Skeletal muscle cell (primary cell): ENCODE data around the gene MGLL.

ENCODE experiments used
- DNase-seq: peaks from one replicate; pipeline ENCODE4 v3.0.0-alpha.2; 2010; ENCODE audit warnings: low read depth
- H3K4me3 ChIP-seq: 2 replicates; pipeline ENCODE4 v1.5.1; 2011; ENCODE audit warnings: low read depth, mild to moderate bottlenecking, control low read depth, low read length, moderate library complexity

MGLL gene

DNA sequence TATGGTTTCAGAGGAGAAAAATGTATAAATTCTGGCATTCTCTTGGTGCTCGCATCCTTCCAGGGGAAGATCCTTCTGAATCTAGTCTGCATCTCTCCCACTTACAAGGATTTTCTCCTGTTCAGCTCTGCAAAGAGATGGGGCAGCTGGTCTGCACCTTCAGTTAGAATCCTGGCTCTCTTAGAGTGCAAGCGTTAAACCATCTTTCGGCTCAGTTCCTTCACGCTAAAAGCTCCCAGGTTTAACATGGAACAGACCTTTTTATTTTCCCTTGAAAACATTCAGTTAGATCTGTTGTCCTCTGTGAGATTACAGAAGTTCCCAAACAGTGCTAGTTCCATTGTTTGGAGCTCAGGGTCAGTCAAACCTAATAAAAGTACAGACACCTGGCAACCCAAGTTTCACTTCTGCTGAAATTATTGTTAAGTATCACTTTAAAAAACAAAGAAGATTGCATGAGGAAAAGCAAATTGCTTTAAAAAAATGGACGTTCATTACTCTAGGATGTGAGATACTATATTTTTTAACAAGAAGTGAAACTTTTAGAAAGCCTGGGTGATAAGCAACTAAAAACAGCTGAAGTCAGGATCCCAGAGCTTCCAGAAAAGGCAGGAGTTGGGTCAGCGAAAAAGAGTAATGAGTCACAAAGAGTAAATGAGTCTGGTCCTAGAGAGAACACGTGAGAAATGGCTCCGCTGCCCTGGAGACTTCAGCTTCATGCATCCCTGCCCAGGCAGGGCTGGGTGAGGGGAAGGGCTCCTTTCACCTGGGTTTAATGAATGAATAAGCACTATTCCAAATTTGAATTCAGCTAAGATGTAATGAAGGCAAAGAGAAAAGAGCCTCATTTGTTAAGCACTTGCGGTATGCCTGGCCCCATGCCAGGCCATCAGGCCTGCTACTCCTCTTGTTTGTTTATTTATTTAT is 86.3 kb downstream of the MGLL start:
- no peak overlapping the region for H3K4me3 ChIP-seq
- no peak for DNase-seq

DNA sequence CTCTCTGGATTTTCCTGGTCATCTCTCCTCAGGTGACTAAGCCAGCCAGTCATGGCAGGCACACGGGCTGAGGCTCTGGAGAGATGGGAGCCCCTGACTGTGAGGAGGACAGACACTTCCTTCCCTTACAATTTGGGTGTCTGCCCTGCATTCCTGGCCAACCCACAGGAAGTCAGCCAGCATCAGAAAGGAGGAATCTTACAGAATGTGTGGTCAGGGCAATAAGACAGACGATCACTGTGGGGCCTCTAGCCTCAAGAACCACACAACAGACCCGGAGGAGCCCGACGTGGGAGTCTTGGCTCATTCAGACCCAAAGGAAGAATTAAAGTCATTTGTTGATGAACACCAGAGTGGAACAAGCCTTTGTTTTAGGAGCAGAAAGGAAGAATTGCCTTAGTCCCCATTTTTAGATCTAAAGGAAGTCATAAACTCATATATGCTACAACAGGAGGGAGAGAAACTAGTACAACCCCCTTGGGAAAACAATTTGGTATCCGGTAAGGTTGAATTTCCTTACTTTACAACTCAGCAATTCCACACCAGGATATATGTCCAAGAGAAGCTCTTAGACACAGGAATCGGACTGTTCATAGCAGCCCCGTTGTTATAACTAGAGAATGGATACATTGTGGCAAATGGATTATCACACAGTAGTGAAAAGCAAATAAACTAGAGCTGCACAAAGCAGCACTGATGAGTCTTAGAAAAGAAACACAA is 87.4 kb downstream of the MGLL start:
- peak; percentile 96 for DNase-seq
- H3K4me3 ChIP-seq = peak overlapping the region; percentile 6

DNA sequence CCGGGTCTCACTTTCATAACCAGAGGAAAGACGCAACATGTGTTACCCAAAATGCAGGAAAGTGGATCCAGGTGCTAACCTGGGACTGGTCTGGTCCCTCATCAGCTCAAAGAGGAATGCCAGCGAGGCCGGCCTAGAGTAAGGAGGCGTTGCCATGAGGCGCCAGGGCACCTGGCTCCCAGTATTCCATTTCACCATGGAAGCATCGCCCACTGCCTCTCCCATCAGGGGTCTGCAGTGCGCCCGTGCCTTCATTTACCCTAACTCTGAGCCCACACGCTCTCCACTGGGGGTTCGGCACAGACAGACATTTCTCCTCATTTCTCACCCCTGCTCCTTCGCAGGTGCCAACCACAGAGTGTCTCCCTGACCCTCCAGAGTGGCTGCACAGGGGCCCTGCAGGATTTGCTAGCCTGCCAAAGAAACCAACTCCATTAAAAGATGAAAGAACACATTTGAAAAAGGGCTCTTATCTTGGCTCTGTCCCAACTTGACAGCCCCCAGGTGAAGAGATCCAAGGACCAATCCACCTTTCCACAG is 88.1 kb downstream of the MGLL start:
- no peak overlapping the region for H3K4me3 ChIP-seq
- no peak for DNase-seq

DNA sequence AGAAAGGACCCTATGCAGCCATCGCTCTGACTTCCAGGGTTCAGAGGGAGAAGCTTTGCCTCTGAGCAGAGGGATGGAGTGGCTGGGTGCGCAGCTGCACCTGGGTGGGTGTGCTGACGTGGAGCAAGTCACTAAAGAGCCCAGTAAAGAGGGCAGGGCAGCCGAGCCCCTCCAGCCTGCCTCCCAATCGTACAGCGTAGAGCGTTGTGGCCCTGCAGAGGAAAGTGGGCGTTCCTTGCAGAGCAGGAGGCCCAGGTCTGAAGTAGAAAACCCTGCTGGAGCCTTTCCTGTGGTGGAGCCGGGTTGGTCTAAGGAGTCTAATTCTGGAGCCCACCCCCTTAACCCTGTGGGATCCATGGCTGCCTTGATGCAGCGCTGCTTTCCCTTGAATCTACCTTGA is 88.5 kb downstream of the MGLL start:
- no peak overlapping the region for H3K4me3 ChIP-seq
- no peak for DNase-seq

DNA sequence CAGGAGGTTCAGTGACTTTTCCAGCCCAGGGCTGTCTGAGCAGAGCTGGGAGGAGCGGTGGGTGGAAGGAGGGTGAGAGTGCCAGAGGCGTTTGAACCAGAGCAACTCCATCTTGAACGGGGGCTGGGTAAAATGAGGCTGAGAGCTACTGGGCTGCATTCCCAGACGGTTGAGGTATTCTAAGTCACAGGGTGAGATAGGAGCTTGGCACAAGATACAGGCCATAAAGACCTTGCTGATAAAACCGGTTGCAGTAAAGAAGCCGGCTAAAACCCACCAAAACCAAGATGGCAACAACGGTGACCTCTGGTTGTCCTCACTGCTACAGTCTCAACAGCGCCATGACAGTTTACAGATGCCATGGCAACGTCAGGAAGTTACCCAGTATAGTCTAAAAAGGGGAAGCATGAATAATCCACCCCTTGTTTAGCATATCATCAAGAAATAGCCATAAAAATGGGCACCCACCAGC is 89.4 kb downstream of the MGLL start:
- DNase-seq = no peak

DNA sequence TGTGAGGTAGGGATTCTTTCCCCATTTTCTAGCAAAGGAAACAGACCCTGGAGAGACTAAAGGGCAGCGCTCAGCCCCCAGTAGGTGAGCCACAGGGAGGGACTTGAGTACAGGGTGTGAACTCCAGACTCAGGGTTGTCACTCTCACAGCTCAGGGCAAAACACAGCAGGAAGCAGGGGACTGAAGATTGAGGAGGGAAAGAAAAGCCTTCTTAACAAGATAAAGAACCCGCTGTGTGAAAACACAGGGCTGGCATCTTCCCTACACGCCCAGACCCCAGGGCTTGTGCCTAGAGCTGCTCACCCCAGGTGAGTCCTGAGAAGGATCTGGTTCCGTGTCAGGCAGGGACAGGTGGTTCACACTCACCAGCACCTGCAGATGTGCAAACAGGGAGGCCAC is 90.0 kb downstream of the MGLL start:
- no peak for DNase-seq
- no peak overlapping the region for H3K4me3 ChIP-seq

More for the DNA sequence above, 89.4 kb downstream of the MGLL start:
- H3K4me3 ChIP-seq = no peak overlapping the region

DNA sequence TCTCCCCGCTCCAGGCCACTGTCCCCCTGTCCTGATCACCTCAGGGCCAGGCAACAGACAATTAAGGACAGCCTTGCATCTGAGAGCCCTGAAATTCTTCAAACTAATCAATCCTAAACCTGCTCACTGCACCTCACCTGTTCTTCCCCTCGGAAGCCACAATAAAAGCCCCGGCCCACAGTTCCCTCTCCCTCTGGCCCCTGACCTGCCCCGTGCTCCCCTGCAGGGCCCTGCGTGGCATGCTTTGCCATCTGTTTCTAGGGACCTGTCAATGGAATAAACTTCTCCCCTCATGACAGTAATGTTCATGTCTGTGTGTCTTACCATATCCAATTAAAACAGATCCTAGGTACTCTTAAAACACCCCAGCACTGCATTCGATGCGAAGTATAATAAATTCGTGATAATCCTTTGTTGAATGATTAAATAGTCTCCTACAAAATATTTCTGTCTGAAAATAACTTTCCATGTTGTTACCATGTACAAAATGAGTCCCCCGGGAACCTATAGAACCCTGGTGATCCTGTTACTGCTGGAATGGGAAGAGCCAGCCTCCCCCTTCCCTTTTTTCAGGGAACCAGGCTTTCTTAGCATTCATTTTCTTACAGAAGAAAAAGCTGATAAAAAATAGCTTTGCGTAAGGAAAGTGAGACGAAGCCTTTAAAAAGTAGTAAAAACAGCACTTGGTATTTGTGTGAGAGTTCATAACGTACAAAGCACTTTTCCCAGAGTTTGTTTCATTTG is 90.6 kb downstream of the MGLL start:
- DNase-seq = no peak
- no peak overlapping the region for H3K4me3 ChIP-seq

DNA sequence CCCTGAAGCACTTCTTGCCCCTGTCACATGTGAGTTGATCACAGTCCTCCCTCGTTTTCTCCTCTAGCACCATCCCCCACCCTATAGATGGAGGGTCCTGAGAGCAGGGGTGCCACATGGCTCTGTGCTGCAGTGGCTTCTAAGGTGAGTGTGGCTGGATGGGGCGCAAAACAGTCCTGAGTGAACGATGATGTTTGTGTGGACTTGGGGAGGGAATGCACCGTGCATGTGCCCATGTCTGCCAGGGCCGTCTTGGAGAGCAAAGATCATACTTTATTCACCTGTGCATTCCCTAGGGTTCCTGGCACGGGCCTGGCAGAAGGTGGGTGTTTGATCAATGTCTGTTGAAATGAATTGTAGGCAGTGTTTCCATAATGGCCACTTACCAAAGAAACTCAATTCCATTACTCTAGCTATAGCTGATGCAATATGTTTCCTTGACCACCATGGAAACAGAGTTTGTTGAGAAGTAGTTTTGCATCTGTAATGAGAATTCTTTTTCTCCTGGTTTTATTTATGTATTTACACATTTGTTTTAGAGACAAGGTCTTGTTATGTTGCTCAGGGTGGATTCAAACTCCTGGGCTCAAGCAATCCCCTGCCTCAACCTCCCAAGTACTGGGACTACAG is 91.5 kb downstream of the MGLL start:
- no peak for DNase-seq
- no peak overlapping the region for H3K4me3 ChIP-seq

DNA sequence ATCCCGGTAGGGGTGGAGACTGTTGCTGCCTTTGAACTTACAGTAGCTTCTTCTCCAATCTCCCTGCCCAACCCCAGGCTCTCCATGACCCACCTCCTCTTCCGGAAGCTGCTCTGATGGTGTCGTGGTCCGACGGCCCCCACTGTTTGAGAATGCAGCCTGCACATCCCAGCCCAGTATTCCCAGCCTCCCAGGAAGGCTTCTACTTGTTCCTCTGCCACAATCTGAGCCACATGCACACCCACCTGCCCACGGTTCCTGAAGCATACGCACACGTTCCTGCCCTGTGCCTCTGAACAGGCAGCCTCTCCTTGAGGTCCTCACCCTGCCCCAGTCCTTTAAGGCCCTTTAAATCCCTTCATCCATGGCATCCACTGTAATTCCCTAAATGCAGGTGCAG is 92.1 kb downstream of the MGLL start:
- no peak for DNase-seq
- no peak overlapping the region for H3K4me3 ChIP-seq

DNA sequence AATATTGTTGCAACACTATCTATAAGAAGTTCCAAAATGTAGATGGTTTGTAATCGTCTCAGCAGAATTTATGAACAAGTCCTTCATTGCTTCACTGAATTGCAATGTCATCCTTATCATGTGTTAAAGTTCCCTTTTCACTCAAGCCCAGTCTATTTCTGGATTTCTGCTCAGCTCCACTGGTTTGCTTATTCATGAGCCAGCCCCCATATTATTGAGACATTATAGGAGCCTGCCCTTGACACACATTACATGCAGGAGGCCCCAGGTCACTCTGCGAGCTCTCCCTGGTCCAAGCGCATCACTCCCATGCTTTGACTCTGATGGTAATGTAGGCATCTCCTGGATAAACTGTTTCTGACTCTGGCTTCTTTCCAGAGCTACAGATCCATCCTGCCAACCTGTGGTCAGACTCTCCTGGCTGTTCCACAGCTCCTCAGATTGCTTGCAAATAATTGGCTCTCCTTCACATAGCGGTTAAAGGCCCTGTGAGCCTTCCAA is 92.7 kb downstream of the MGLL start:
- DNase-seq = no peak

DNA sequence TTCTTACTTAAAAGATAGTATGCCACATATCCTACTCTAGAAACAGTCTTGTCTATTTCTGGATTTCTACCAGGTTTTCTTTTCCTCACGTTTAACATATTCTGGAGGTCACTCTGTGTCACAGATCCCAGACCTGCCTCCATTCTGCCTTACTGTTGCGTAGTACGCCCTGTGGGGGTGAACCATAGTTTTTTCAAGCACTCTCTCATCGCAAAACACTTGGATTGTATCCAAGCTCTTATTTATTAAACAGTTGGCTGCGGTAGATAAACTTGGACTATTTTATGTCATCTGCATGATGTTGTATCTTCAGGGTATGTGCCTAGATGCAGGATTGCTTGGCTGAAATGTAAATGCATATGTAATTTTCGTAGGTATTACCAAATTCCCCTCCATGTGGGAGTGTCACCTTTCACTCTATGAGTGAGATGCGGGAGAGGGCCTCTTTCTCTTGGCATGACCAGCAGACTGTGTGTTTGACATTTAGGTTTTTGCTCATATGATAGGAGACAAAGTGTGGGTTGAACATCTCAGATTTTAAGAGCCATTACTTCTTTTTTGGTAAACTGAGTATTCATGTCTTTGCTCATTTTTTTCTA is 93.8 kb downstream of the MGLL start:
- no peak overlapping the region for H3K4me3 ChIP-seq
- DNase-seq = no peak

More for the DNA sequence above, 92.7 kb downstream of the MGLL start:
- H3K4me3 ChIP-seq = no peak overlapping the region

DNA sequence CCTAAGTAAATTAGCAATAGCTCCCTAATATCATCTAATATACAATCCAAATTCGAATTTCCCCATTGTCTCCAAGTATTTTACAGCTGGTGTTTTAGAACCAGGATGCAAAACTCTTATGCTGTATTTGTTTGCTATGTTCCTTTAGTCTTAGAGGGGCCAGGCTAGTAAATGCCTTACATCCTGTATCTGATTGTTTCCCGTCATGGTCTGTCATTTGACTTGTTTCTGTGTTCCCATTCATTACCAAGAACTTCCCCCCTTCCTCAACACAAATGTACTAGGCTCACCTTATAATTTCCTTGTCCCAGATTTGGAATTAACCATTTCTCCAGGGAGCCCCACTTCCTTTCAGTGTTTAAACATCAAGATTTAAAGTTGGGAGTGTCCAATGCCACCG is 95.4 kb downstream of the MGLL start:
- DNase-seq = no peak
- H3K4me3 ChIP-seq = no peak overlapping the region

DNA sequence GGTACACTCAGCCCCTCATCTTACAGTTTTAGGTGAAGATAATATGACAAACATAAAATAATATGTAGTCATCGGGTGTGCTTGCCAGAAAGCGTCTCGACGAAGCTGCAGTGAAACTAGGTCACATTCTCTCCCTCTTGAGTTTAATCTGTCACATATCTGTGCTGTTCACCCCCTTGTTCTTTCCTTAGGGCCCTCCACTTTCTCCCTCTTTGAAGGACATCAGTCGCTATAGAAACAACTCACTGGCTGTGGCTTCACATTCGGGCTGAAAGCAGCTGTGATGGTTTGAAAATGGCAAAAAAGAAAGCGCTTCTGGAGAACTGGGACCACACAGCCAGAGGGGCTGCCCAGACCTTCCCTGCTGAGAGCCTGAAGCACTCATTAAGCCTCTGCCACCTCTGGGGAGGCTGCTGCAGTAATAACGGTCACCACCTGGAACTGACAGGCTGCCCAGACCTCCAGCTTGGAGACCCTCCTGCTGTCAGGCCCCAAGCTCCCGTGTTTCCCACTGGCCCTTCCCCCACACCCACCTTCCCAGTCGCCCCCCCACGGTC is 99.2 kb downstream of the MGLL start:
- no peak for DNase-seq
- H3K4me3 ChIP-seq = no peak overlapping the region

DNA sequence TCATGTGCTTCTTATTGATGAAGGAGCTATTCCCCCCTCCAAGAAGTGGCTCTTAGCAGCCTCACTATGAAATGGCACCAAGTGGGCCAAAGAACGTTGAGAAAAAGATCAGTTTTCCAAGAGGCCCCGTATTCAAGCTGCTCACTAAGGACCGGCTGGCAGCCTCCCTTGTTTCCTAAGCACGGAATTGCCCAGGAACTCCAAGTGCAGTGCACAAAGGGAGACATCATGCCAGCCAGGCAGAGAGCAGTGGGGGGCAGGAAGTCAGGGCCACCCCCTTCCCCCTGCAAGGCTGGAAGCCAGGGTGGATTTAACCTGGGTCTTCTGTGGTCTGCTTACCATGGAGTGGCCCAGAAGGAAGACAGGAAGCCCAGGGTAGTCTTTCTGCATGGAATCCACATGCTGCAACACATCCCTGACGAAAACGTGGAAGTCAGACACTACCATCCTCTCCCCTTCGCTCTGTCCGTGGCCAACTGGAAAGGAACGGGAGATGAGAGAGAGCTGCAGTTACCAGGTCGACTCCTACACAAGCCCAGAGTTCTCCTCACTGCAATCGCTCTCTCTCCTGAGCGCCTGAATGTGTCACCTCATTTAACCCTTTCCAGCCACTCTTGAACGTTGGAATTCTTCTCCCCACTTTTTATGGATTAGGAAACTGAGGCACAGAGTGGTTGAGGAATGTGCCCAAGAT is 100.1 kb downstream of the MGLL start:
- no peak for DNase-seq
- H3K4me3 ChIP-seq = no peak overlapping the region

DNA sequence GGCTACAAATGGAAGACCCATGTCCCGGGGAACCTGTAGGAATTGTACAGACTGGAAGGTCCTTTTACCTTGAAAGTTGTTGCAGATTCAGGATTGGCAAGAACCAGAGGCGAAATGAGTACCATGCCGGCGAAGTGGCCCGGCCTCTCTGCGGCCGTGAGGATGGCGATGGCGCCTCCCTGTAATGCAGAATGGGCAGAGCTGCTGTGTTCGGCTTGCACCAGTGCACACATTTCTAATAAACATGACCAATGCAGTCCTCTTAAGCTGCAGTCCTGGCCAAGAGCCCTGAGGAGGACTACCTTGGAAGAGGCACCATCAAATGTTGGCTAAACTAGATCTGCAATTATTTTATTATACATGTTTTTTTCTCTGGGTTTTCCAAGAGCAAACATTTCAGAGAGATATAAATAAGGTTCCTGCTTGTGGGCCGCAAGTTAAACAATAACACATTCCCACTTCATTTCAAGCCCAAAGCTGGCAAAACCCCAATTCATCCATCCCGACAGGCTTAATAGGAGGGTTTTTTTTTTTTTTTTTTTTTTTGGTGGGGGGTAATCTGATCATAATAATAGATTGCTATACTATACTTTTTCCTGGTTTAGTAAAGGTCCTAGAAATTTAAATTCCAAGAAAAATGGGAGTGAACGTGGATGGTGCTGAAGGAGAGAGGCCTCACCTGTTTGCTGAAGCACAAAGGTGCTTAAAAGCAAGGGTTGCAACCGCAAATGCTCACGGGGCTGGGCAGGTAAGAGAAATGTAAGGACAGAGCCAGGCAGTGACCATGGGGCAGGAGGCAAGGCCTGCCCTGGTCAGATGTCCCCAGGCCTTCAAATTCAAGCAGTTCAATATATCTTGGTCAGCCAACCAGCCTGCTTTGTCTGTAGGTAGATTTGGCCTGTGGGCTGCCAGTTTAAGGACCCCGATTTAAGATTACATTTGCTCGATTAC is 101.1 kb downstream of the MGLL start:
- H3K4me3 ChIP-seq = no peak overlapping the region
- DNase-seq = no peak

DNA sequence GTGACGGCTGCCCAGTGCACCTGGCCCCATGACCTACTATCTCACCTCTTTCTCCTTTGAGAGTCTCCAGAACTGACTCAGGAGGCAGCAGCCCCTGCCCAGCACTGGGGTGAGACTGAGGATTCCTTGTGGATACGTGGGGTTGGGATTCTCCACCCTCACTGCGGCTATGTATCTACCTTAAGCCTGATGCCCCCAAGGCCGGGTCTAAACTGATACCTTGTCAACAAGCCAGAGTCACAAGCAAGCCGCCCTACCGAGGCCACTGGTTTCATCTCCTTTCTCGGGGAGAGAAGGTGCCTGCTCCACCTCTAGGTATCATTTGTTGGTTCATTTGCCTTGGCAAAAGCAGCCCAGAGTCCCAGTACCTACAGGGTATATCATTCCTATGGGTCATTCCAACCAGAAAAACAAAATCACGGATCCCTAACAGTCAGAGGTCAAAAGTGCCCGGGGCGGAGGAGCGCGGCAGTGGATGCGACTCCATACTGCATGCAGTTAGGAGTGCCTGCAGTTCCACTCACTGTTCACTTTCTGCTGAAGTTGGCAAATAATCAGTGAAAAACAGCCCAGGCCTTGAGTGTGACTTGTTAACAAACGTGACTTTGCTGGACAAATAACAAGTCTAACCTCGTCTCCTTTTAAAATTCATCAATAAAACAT is 102.0 kb downstream of the MGLL start:
- no peak overlapping the region for H3K4me3 ChIP-seq

More for the DNA sequence above, 102.0 kb downstream of the MGLL start:
- no peak for DNase-seq
